ENCODE measurements around the gene KIAA0232. TPM values are rescaled to one million over a fixed set of nuclear protein-coding genes. Genes with fewer than 3 reads are reported as not detected.

The KIAA0232 gene
- total and polyA plus RNA-seq, 12 donors = 7.3 to 45.2 (median 27.4) TPM

- no peaks in the 10 kb centered on the region for H3K27me3 ChIP-seq
- 84 to 90% (median 88%) methylated on average over 5 of the region's 5 CpGs for WGBS, 4 donors
- DNase-seq = no peak
- H3K27ac ChIP-seq = no peak overlapping the region
- intact Hi-C loops (cut with DNase I) = no loop called here
- no peak overlapping the region for H3K4me3 ChIP-seq
- peaks cover 0 to 9% (median 0%) of the 10 kb centered on the region in 3 donors for H3K9me3 ChIP-seq (replicated peaks in 1 of 3)
- TF ChIP-seq CTCF (IDR thresholded peaks at IDR 0.05) (no peak), POLR2A (IDR thresholded peaks at IDR 0.05) (no peak)
- H3K4me1 ChIP-seq (replicated peaks in 1 of 2) = peaks cover 7 to 11% of the 10 kb centered on the region in 2 donors
- peaks cover 0 to 7% of the 10 kb centered on the region in 2 donors for H3K36me3 ChIP-seq (replicated peaks in 1 of 2)
Observed at GRCh38 chr4:6824772-6825402, 42.4 kb downstream of the KIAA0232 start.

GRCh38 chr4:6825403-6825802 lies 42.9 kb downstream of the KIAA0232 start:
- TF ChIP-seq POLR2A (IDR thresholded peaks at IDR 0.05) (no peak), CTCF (IDR thresholded peaks at IDR 0.05) (no peak)
- WGBS, 4 donors = 88 to 93% (median 90%) methylated on average over 6 of the region's 6 CpGs
- Histone ChIP-seq H3K9me3 (replicated peaks in 1 of 3) (peaks cover 0 to 9% (median 0%) of the 10 kb centered on the region in 3 donors), H3K4me3 (no peak overlapping the region), H3K4me1 (replicated peaks in 1 of 2) (peaks cover 7 to 11% of the 10 kb centered on the region in 2 donors), H3K27ac (no peak overlapping the region), H3K36me3 (replicated peaks in 1 of 2) (peaks cover 0 to 7% of the 10 kb centered on the region in 2 donors), H3K27me3 (no peaks in the 10 kb centered on the region)
- intact Hi-C loops (cut with DNase I) = no loop called here
- no peak for DNase-seq

- WGBS, 4 donors = 80 to 84% (median 82%) methylated on average over 9 of the region's 9 CpGs
- Histone ChIP-seq H3K9me3 (replicated peaks in 1 of 3) (no peaks in the 10 kb centered on the region), H3K4me1 (replicated peaks in 1 of 2) (peaks cover 7 to 11% of the 10 kb centered on the region in 2 donors), H3K36me3 (replicated peaks in 1 of 2) (peaks cover 0 to 12% of the 10 kb centered on the region in 2 donors), H3K27ac (no peak overlapping the region), H3K4me3 (no peak overlapping the region), H3K27me3 (no peaks in the 10 kb centered on the region)
- TF ChIP-seq CTCF (IDR thresholded peaks at IDR 0.05) (no peak), POLR2A (IDR thresholded peaks at IDR 0.05) (no peak)
- intact Hi-C loops (cut with DNase I) = no loop called here
- DNase-seq = no peak
Observed at GRCh38 chr4:6826781-6827508, 44.4 kb downstream of the KIAA0232 start.

- no peaks in the 10 kb centered on the region for H3K27me3 ChIP-seq
- H3K27ac ChIP-seq = no peak overlapping the region
- H3K4me3 ChIP-seq = no peak overlapping the region
- no peak for TF ChIP-seq POLR2A (IDR thresholded peaks at IDR 0.05)
- no peaks in the 10 kb centered on the region for H3K9me3 ChIP-seq (replicated peaks in 1 of 3)
- intact Hi-C loops (cut with DNase I) = no loop called here
- no peak for DNase-seq
- 69 to 82% (median 75%) methylated on average over 5 of the region's 5 CpGs for WGBS, 4 donors
- peaks cover 0 to 19% of the 10 kb centered on the region in 2 donors for H3K36me3 ChIP-seq (replicated peaks in 1 of 2)
- peaks cover 7 to 11% of the 10 kb centered on the region in 2 donors for H3K4me1 ChIP-seq (replicated peaks in 1 of 2)
Observed at GRCh38 chr4:6829086-6829485, 46.6 kb downstream of the KIAA0232 start.
